ENCODE results near the gene BDKRB1. TPM values are rescaled to one million over a fixed set of nuclear protein-coding genes. Genes with fewer than 3 reads are reported as not detected.
A peak's percentile ranks its signal among the peaks of the same experiment; 100 is the strongest.

Gene BDKRB1
- total RNA-seq, 1 donor, result 15.1 TPM

DNA sequence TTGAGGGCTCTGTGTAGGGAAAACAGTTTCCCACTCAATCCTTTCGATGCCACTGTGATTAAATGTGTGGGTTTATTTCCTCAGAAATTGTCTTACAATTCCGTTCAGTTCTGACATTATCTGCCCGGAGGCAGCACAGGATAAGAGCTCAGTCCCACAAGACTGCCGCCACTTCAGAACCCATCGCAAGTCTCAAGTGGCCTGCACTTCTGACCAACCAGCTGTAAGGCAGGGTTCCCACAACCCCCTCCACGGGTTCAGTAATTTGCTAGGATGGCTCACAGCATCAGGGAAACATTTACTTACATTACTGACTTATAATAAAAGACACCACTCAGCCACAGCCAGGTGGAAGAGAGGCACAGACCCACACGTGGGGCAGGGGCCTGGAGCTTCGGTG is 34.2 kb upstream of the BDKRB1 start:
- no peak overlapping the region for H3K4me3 ChIP-seq (ENCODE audit: low read depth, low read length)
- DNase-seq (ENCODE audit: low read depth), result no peak
- TF ChIP-seq, protein P1, sequence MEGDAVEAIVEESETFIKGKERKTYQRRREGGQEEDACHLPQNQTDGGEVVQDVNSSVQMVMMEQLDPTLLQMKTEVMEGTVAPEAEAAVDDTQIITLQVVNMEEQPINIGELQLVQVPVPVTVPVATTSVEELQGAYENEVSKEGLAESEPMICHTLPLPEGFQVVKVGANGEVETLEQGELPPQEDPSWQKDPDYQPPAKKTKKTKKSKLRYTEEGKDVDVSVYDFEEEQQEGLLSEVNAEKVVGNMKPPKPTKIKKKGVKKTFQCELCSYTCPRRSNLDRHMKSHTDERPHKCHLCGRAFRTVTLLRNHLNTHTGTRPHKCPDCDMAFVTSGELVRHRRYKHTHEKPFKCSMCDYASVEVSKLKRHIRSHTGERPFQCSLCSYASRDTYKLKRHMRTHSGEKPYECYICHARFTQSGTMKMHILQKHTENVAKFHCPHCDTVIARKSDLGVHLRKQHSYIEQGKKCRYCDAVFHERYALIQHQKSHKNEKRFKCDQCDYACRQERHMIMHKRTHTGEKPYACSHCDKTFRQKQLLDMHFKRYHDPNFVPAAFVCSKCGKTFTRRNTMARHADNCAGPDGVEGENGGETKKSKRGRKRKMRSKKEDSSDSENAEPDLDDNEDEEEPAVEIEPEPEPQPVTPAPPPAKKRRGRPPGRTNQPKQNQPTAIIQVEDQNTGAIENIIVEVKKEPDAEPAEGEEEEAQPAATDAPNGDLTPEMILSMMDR (IDR thresholded peaks at IDR 0.05; ENCODE audit: insufficient read depth, low read depth, low read length), result no peak

GRCh38 chr14:96224480-96225096 is 31.4 kb upstream of the BDKRB1 start:
- no peak overlapping the region for H3K4me3 ChIP-seq (ENCODE audit: low read depth, low read length)
- DNase-seq (ENCODE audit: low read depth), result no peak
- TF ChIP-seq, protein P1 (IDR thresholded peaks at IDR 0.05; ENCODE audit: insufficient read depth, low read depth, low read length), result no peak

GRCh38 chr14:96225213-96225612 is 30.8 kb upstream of the BDKRB1 start:
- TF ChIP-seq, protein P1 (IDR thresholded peaks at IDR 0.05; ENCODE audit: insufficient read depth, low read depth, low read length), result no peak
- no peak for DNase-seq (ENCODE audit: low read depth)
- H3K4me3 ChIP-seq (ENCODE audit: low read depth, low read length), result no peak overlapping the region

GRCh38 chr14:96225745-96226151 is 30.3 kb upstream of the BDKRB1 start:
- TF ChIP-seq, protein P1 (IDR thresholded peaks at IDR 0.05; ENCODE audit: insufficient read depth, low read depth, low read length), result peak; percentile 56
- DNase-seq (ENCODE audit: low read depth), result peak; percentile 70
- no peak overlapping the region for H3K4me3 ChIP-seq (ENCODE audit: low read depth, low read length)

DNA sequence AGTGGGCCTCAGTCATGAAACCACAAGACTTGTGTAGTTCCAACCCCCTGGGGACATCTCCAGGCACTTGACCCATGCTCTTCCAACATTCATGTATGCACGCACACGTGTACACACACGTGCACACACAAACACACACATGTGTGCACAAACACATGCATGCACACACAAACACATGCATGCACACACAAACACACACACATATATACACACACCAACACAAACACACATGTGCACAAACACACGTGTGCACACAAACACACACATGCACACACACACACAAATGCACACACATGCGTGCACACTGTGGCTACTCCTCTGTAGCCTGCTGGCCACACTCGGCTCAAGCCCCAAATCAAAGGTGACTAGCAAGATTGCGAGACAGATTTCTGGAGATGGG is 28.6 kb upstream of the BDKRB1 start:
- TF ChIP-seq, protein P1 (IDR thresholded peaks at IDR 0.05; ENCODE audit: insufficient read depth, low read depth, low read length), result no peak
- no peak overlapping the region for H3K4me3 ChIP-seq (ENCODE audit: low read depth, low read length)
- DNase-seq (ENCODE audit: low read depth), result no peak

DNA sequence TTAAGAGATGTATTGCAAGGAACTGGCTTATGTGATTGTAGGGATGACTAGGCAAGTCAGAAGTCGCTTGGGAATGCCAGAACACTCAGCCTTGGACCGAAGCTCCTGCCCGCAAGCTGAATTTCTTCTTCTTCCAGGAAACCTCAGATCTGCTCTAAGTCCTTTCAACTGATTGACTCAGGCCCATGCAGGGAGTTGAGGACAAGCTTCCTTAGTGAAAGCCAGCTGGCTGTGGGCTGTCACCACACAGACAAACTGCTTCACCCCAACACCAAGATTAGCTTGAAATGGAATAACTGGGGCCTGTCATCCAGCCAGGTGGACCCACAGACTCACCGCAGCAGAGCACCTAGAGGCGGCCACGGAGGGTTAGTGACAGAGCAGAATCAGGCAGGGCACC is 26.7 kb upstream of the BDKRB1 start:
- H3K4me3 ChIP-seq (ENCODE audit: low read depth, low read length), result no peak overlapping the region
- TF ChIP-seq, protein P1 (IDR thresholded peaks at IDR 0.05; ENCODE audit: insufficient read depth, low read depth, low read length), result no peak
- no peak for DNase-seq (ENCODE audit: low read depth)

- TF ChIP-seq, protein P1 (IDR thresholded peaks at IDR 0.05; ENCODE audit: insufficient read depth, low read depth, low read length), result no peak
- DNase-seq (ENCODE audit: low read depth), result no peak
- no peak overlapping the region for H3K4me3 ChIP-seq (ENCODE audit: low read depth, low read length)
Measured at GRCh38 chr14:96231056-96231455, 25.0 kb upstream of the BDKRB1 start.
